Measurements from ENCODE around the gene RAB41. TPM values are rescaled to one million over a fixed set of nuclear protein-coding genes. Genes with fewer than 3 reads are reported as not detected.

The RAB41 gene
- total and polyA plus RNA-seq, 2 donors (not counting 3 experiments of a cell fraction or from before 2014, with no cell fraction given) = not detected

- no peaks in the 10 kb centered on the region for H3K79me2 ChIP-seq (ENCODE audit: control insufficient read depth, insufficient read depth, low read length)
- no peaks in the 10 kb centered on the region for H4K20me1 ChIP-seq (replicated peaks; ENCODE audit: control insufficient read depth, extremely low read depth, insufficient read depth, low read length)
- no peaks in the 10 kb centered on the region for H3K27me3 ChIP-seq (ENCODE audit: control insufficient read depth in 2 of 2, insufficient read depth in 2 of 2, low read length in 2 of 2)
- dilution Hi-C loops (cut with MboI; ENCODE audit: extremely low pct_ligation_motif_present, low sequenced_read_pairs) (no loop called here), intact Hi-C loops (cut with micrococcal nuclease) (no loop called here)
- H3K9me1 ChIP-seq (replicated peaks; ENCODE audit: control insufficient read depth, extremely low read depth, insufficient read depth, low read length) = no peaks in the 10 kb centered on the region
- no peak overlapping the region for H3K4me2 ChIP-seq (ENCODE audit: insufficient read depth, low read length)
- ChIA-PET POLR2A (no interaction called here), CTCF (no interaction called here)
- H3K4me1 ChIP-seq (ENCODE audit: control insufficient read depth, extremely low read depth, insufficient read depth, low read length) = no peaks in the 10 kb centered on the region
- H3K4me3 ChIP-seq (replicated peaks in 1 of 3; ENCODE audit: insufficient read depth in 1 of 3, low read depth in 1 of 3, low read length in 3 of 3) = no peak overlapping the region
- TF ChIP-seq JUN (IDR thresholded peaks at IDR 0.05; ENCODE audit: borderline replicate concordance, insufficient read depth, insufficient read length, low read depth) (no peak), GATA2 (IDR thresholded peaks at IDR 0.05; ENCODE audit: insufficient read depth, insufficient read length, low read depth, low read length) (no peak), POLR2A (IDR thresholded peaks at IDR 0.05; ENCODE audit: low read depth, low read length) (no peak), EZH2 (IDR thresholded peaks at IDR 0.05; ENCODE audit: borderline replicate concordance, low read depth, low read length, severe bottlenecking) (no peak), CTCF (IDR thresholded peaks at IDR 0.05; ENCODE audit: extremely low read depth in 1 of 2, insufficient read depth in 1 of 2, low read depth in 1 of 2, low read length in 2 of 2) (no peak), FOS (IDR thresholded peaks at IDR 0.05; ENCODE audit: borderline replicate concordance, insufficient read depth, low read length) (no peak), MYC (IDR thresholded peaks at IDR 0.05; ENCODE audit: low read depth, low read length) (no peak), POLR2AphosphoS5 (IDR thresholded peaks at IDR 0.05; ENCODE audit: insufficient read depth, low read depth, low read length) (no peak)
- TF ChIP-seq, protein P1, sequence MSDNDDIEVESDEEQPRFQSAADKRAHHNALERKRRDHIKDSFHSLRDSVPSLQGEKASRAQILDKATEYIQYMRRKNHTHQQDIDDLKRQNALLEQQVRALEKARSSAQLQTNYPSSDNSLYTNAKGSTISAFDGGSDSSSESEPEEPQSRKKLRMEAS (IDR thresholded peaks at IDR 0.05; ENCODE audit: insufficient read depth, insufficient read length) = no peak
- FAIRE-seq = no peak
- H3K9ac ChIP-seq (replicated peaks; ENCODE audit: extremely low read depth, insufficient read depth, low read length) = no peak overlapping the region
- H3K9me3 ChIP-seq (replicated peaks; ENCODE audit: control insufficient read depth, insufficient read depth, low read length) = no peaks in the 10 kb centered on the region
- no TSS peak for BruUV-seq (replicated peaks)
- no peak for DNase-seq (ENCODE audit: low read depth, low spot score)
- no peak overlapping the region for H3K27ac ChIP-seq (ENCODE audit: insufficient read depth, low read depth, low read length)
- H2AFZ ChIP-seq (ENCODE audit: low read depth, low read length) = no peak overlapping the region
- no peaks in the 10 kb centered on the region for H3K36me3 ChIP-seq (ENCODE audit: control insufficient read depth in 2 of 2, extremely low read depth in 1 of 2, insufficient read depth in 2 of 2, low read length in 2 of 2)
These were observed 26.5 kb upstream of the RAB41 start for GRCh38 chrX:70255452-70255851.
